Activated CD8-positive, alpha-beta T cell treated with anti-CD3 and anti-CD28 coated beads for 36 hours (primary cell): ENCODE results near the gene UIMC1. TPM values are rescaled to one million over a fixed set of nuclear protein-coding genes. Genes with fewer than 3 reads are reported as not detected.

Source experiments
- ATAC-seq: fragments of 200-7000 bp; cut with Tn5 transposase; one replicate; pipeline ENCODE4 v1.10.0; 2021; ENCODE audit warnings: mild to moderate bottlenecking, moderate library complexity
- CTCF ChIA-PET: fragments of 350-600 bp; sonication (Branson Sonifier 250); formaldehyde crosslinking; loops from one replicate; lab custom pipeline; 2021; ENCODE audit warnings: antibody characterized with exemption; lab: Charles Lee
- POLR2A ChIA-PET: fragments of 350-600 bp; sonication (Branson Sonifier 250); formaldehyde crosslinking; loops from one replicate; lab custom pipeline; 2021; ENCODE audit warnings: antibody characterized with exemption; lab: Charles Lee
- DNase-seq: peaks from one replicate; pipeline ENCODE4 v3.0.0-alpha.2; 2020
- H3K27ac Mint-ChIP-seq: one replicate; pipeline ENCODE4 v1.8.0; 2021; ENCODE audit warnings: mild to moderate bottlenecking, mixed read lengths
- H3K27me3 Mint-ChIP-seq: one replicate; pipeline ENCODE4 v1.8.0; 2021; ENCODE audit warnings: mixed read lengths
- H3K36me3 Mint-ChIP-seq: one replicate; pipeline ENCODE4 v1.8.0; 2021; ENCODE audit warnings: low read depth, mixed read lengths
- H3K4me1 Mint-ChIP-seq: one replicate; pipeline ENCODE4 v1.8.0; 2021; ENCODE audit warnings: low read depth, mixed read lengths
- H3K4me3 Mint-ChIP-seq: one replicate; pipeline ENCODE4 v1.8.0; 2021; ENCODE audit warnings: mild to moderate bottlenecking, moderate library complexity, mixed read lengths
- H3K9me3 Mint-ChIP-seq: one replicate; pipeline ENCODE4 v1.8.0; 2021; ENCODE audit warnings: mixed read lengths
- intact Hi-C: fragments of 100-400 bp; cut with micrococcal nuclease; formaldehyde crosslinking; loops from one replicate; pipeline ENCODE4 v1.10.0; 2022
- total RNA-seq, 2 experiments: library from RNA; stranded (reverse); gene quantifications; one replicate each; pipeline ENCODE4 v1.2.3, GENCODE V29; 2021
- TF ChIP-seq, protein P1 (sequence below): fragments of 200-600 bp; IDR thresholded peaks from one replicate; pipeline ENCODE4 v1.8.0; 2022; ENCODE audit warnings: antibody characterized with exemption, mild to moderate bottlenecking

The UIMC1 gene
- total RNA-seq, 2 experiments from 2014 or later: 54.1 to 57.0 TPM

DNA sequence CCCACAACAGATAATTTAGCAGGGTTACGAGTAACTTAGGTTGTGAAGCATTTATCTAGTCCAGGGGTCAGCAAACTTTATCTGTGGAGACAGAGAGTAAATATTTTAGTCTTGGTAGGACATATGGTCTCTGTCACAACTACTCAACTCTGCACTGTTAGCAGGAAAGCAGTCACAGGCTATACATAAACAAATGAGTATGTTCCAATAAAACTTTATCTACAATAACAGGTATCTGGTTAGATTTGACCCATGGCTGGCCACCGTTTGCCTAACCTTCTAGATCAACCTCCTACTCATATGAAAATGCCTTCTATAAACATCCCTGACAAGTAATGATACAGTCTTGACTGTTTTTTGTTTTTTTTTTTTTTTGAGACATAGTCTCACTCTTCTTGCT, 94.5 kb downstream of the UIMC1 start:
- Mint-ChIP-seq H3K27ac (no peak overlapping the region), H3K9me3 (no peaks in the 10 kb centered on the region), H3K4me3 (no peak overlapping the region), H3K4me1 (peaks cover 27% of the 10 kb centered on the region), H3K27me3 (no peaks in the 10 kb centered on the region), H3K36me3 (peaks cover 19% of the 10 kb centered on the region)
- ChIA-PET POLR2A (interaction anchor here (0.7 kb wide), 1 partner anchor 10 kb away, joined by 3 read pairs; no protein-coding TSS in a partner anchor), CTCF (interaction anchor here (1.0 kb wide), 1 partner anchor 254 kb away, joined by 3 read pairs; no protein-coding TSS in a partner anchor)
- TF ChIP-seq, protein P1, sequence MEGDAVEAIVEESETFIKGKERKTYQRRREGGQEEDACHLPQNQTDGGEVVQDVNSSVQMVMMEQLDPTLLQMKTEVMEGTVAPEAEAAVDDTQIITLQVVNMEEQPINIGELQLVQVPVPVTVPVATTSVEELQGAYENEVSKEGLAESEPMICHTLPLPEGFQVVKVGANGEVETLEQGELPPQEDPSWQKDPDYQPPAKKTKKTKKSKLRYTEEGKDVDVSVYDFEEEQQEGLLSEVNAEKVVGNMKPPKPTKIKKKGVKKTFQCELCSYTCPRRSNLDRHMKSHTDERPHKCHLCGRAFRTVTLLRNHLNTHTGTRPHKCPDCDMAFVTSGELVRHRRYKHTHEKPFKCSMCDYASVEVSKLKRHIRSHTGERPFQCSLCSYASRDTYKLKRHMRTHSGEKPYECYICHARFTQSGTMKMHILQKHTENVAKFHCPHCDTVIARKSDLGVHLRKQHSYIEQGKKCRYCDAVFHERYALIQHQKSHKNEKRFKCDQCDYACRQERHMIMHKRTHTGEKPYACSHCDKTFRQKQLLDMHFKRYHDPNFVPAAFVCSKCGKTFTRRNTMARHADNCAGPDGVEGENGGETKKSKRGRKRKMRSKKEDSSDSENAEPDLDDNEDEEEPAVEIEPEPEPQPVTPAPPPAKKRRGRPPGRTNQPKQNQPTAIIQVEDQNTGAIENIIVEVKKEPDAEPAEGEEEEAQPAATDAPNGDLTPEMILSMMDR: no peak
- ATAC-seq (no peak), DNase-seq (no peak)
- intact Hi-C loops: no loop called here

DNA sequence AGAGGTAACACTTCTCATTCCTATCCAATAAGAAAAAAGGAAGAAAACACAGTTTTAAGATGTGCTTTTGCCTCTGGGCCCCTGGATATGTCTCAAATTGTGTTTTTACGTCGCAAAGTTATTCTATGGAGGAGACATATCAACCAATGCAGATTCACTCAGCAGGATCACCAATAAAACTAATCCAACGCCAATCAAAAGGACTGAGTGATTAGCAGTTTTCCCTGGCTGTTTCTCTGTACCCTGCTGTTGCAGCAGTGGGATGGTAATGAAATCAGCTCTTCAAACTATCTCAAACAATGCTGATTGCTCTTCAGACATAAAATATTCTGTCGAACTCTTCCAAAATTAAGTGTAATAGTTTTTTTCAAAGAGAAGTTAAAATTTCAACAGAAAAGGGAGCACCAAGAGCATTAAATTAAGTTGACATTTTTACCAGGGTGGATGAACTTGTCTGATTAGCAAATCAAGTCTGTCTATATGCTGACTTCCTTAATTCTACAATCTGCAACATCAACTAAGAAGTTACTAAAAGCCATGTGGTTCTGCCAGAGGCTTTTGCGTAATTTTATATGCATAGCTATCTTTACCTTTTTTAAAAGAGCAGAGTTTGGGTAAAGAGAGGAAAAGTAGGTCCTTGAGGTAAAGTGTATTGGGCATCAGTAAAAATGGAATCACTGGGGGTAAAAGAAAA, 97.8 kb downstream of the UIMC1 start:
- intact Hi-C loops: no loop called here
- ATAC-seq: no peak
- no peak overlapping the region for H3K4me3 Mint-ChIP-seq
- TF ChIP-seq, protein P1: no peak
- H3K36me3 Mint-ChIP-seq: peaks cover 31% of the 10 kb centered on the region
- POLR2A ChIA-PET: interaction anchor here (1.4 kb wide), 1 partner anchor 98 kb away, joined by 3 read pairs; the partner anchor contains the start of gene UIMC1
- no peak for DNase-seq
- no peaks in the 10 kb centered on the region for H3K9me3 Mint-ChIP-seq
- no peak overlapping the region for H3K27ac Mint-ChIP-seq
- CTCF ChIA-PET: interaction anchor here (1.4 to 2.3 kb wide), 3 partner anchors 9 to 248 kb away, joined by 3 to 10 read pairs (median 4); no protein-coding TSS in a partner anchor
- peaks cover 13% of the 10 kb centered on the region for H3K4me1 Mint-ChIP-seq
- H3K27me3 Mint-ChIP-seq: no peaks in the 10 kb centered on the region

DNA sequence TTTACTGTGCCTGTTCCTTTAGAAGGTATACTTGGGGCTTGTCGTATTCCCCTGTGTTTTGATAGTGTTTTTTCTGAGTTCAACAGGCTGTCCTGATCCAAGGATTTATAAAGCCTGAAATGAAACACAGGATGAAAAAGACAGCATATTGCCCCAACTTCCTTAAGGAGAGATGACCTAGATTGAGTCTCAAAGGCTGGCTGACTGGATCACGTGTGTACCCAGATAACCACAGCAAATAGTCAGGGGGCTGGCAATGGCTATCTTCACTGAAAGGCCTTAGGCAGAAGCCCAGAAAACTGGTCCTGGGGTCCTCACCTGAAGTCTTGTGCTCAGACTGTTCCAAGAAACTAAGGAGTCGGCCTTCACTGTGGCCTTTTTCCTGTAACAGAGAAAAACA, 99.8 kb downstream of the UIMC1 start:
- ChIA-PET POLR2A (no interaction called here), CTCF (no interaction called here)
- peaks cover 21% of the 10 kb centered on the region for H3K4me1 Mint-ChIP-seq
- H3K36me3 Mint-ChIP-seq: peaks cover 37% of the 10 kb centered on the region
- no peaks in the 10 kb centered on the region for H3K9me3 Mint-ChIP-seq
- intact Hi-C loops: no loop called here
- ATAC-seq: no peak
- H3K27me3 Mint-ChIP-seq: no peaks in the 10 kb centered on the region
- H3K27ac Mint-ChIP-seq: no peak overlapping the region
- no peak overlapping the region for H3K4me3 Mint-ChIP-seq
- DNase-seq: no peak
- TF ChIP-seq, protein P1: no peak

DNA sequence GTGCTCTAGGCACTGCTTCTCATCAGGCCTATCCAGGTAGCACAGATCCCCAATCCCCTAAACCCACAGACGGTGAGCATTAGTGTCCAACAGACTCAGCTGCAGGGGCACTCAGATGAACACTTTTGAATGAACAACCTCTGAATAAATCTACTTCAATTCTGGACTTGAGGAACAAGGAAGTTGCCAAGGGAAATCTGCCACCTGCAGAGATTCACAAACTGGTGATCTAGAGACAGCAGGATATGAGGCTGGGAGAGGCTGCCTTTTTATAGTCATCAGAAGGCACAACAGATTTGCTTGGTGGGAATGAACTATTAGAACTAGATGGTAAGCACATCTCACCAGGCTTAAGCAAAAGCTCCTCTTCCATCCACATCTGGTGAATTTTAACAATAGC, 100.5 kb downstream of the UIMC1 start:
- ATAC-seq: no peak
- intact Hi-C loops: no loop called here
- H3K4me1 Mint-ChIP-seq: peaks cover 24% of the 10 kb centered on the region
- H3K27me3 Mint-ChIP-seq: no peaks in the 10 kb centered on the region
- CTCF ChIA-PET: no interaction called here
- H3K4me3 Mint-ChIP-seq: no peak overlapping the region
- no peak overlapping the region for H3K27ac Mint-ChIP-seq
- peaks cover 40% of the 10 kb centered on the region for H3K36me3 Mint-ChIP-seq
- TF ChIP-seq, protein P1: no peak
- POLR2A ChIA-PET: no interaction called here
- no peaks in the 10 kb centered on the region for H3K9me3 Mint-ChIP-seq
- no peak for DNase-seq

DNA sequence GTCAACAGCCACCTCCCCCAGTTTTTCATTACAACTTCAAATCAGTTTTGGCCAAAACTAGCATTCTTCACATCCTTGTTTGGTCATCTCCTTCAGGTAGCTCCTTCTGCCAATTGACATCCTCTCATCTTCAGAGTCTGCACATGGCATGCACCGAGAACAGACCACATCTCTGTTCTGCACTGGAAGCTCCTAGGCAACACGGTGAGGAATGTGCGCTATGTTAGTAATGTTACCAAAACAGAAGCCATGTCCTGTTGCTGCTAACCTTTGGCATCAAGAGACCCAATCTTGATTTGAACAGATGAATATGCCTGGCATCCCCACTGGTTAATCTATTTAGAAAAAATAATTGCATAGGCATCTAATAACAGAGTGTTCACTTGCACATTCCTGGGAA, 102.3 kb downstream of the UIMC1 start:
- ChIA-PET CTCF (interaction anchor here (1.5 kb wide), 1 partner anchor 210 kb away, joined by 4 read pairs; no protein-coding TSS in a partner anchor), POLR2A (no interaction called here)
- Mint-ChIP-seq H3K27me3 (no peaks in the 10 kb centered on the region), H3K4me1 (peaks cover 23% of the 10 kb centered on the region), H3K27ac (peak overlapping the region; percentile 37), H3K36me3 (peaks cover 42% of the 10 kb centered on the region), H3K9me3 (no peaks in the 10 kb centered on the region), H3K4me3 (no peak overlapping the region)
- intact Hi-C loops: no loop called here
- DNase-seq (no peak), ATAC-seq (no peak)
- TF ChIP-seq, protein P1: no peak
